Measurements from ENCODE around the gene CYBRD1.

Gene CYBRD1

GRCh38 chr2:171575606-171576005 is 53.3 kb downstream of the CYBRD1 start:
- Histone ChIP-seq H3K36me3 (ENCODE audit: insufficient read depth, low read length) (no peaks in the 10 kb centered on the region), H3K4me3 (ENCODE audit: low read length) (no peak overlapping the region), H3K4me1 (ENCODE audit: insufficient read depth, low read length) (no peaks in the 10 kb centered on the region), H3K27me3 (ENCODE audit: insufficient read depth, low read length) (peaks cover 11% of the 10 kb centered on the region), H3K9me3 (ENCODE audit: low read length) (no peaks in the 10 kb centered on the region), H2AFZ (ENCODE audit: low read depth, low read length) (no peak overlapping the region)

GRCh38 chr2:171578127-171578803 is 56.0 kb downstream of the CYBRD1 start:
- H2AFZ ChIP-seq (ENCODE audit: low read depth, low read length) = no peak overlapping the region

GRCh38 chr2:171579481-171579880 is 57.2 kb downstream of the CYBRD1 start:
- Histone ChIP-seq H2AFZ (ENCODE audit: low read depth, low read length) (no peak overlapping the region), H3K9me3 (ENCODE audit: low read length) (no peaks in the 10 kb centered on the region), H3K27me3 (ENCODE audit: insufficient read depth, low read length) (no peaks in the 10 kb centered on the region), H3K4me3 (ENCODE audit: low read length) (no peak overlapping the region), H3K4me1 (ENCODE audit: insufficient read depth, low read length) (no peaks in the 10 kb centered on the region), H3K36me3 (ENCODE audit: insufficient read depth, low read length) (no peaks in the 10 kb centered on the region)

More at GRCh38 chr2:171578127-171578803, 56.0 kb downstream of the CYBRD1 start:
- Histone ChIP-seq H3K36me3 (ENCODE audit: insufficient read depth, low read length) (no peaks in the 10 kb centered on the region), H3K9me3 (ENCODE audit: low read length) (no peaks in the 10 kb centered on the region), H3K4me1 (ENCODE audit: insufficient read depth, low read length) (no peaks in the 10 kb centered on the region), H3K27me3 (ENCODE audit: insufficient read depth, low read length) (no peaks in the 10 kb centered on the region), H3K4me3 (ENCODE audit: low read length) (no peak overlapping the region)

GRCh38 chr2:171583566-171583965 is 61.3 kb downstream of the CYBRD1 start:
- Histone ChIP-seq H3K27me3 (ENCODE audit: insufficient read depth, low read length) (peaks cover 4% of the 10 kb centered on the region), H3K4me3 (ENCODE audit: low read length) (no peak overlapping the region), H3K9me3 (ENCODE audit: low read length) (no peaks in the 10 kb centered on the region), H2AFZ (ENCODE audit: low read depth, low read length) (no peak overlapping the region), H3K4me1 (ENCODE audit: insufficient read depth, low read length) (no peaks in the 10 kb centered on the region), H3K36me3 (ENCODE audit: insufficient read depth, low read length) (no peaks in the 10 kb centered on the region)

- H2AFZ ChIP-seq (ENCODE audit: low read depth, low read length) = no peak overlapping the region
- H3K27me3 ChIP-seq (ENCODE audit: insufficient read depth, low read length) = peaks cover 4% of the 10 kb centered on the region
- H3K9me3 ChIP-seq (ENCODE audit: low read length) = no peaks in the 10 kb centered on the region
- no peak overlapping the region for H3K4me3 ChIP-seq (ENCODE audit: low read length)
- no peaks in the 10 kb centered on the region for H3K4me1 ChIP-seq (ENCODE audit: insufficient read depth, low read length)
- no peaks in the 10 kb centered on the region for H3K36me3 ChIP-seq (ENCODE audit: insufficient read depth, low read length)
Measured at GRCh38 chr2:171584001-171584400, 61.7 kb downstream of the CYBRD1 start.

GRCh38 chr2:171587132-171587531 is 64.9 kb downstream of the CYBRD1 start:
- Histone ChIP-seq H3K27me3 (ENCODE audit: insufficient read depth, low read length) (peaks cover 10% of the 10 kb centered on the region), H3K9me3 (ENCODE audit: low read length) (peaks cover 5% of the 10 kb centered on the region), H3K4me3 (ENCODE audit: low read length) (no peak overlapping the region), H3K36me3 (ENCODE audit: insufficient read depth, low read length) (no peaks in the 10 kb centered on the region), H3K4me1 (ENCODE audit: insufficient read depth, low read length) (no peaks in the 10 kb centered on the region), H2AFZ (ENCODE audit: low read depth, low read length) (no peak overlapping the region)

GRCh38 chr2:171587567-171587966 is 65.3 kb downstream of the CYBRD1 start:
- H3K9me3 ChIP-seq (ENCODE audit: low read length) = peaks cover 5% of the 10 kb centered on the region
- H3K27me3 ChIP-seq (ENCODE audit: insufficient read depth, low read length) = peaks cover 13% of the 10 kb centered on the region
- no peaks in the 10 kb centered on the region for H3K4me1 ChIP-seq (ENCODE audit: insufficient read depth, low read length)
- no peak overlapping the region for H2AFZ ChIP-seq (ENCODE audit: low read depth, low read length)
- no peaks in the 10 kb centered on the region for H3K36me3 ChIP-seq (ENCODE audit: insufficient read depth, low read length)
- H3K4me3 ChIP-seq (ENCODE audit: low read length) = no peak overlapping the region

GRCh38 chr2:171590116-171590515 is 67.8 kb downstream of the CYBRD1 start:
- H3K36me3 ChIP-seq (ENCODE audit: insufficient read depth, low read length) = no peaks in the 10 kb centered on the region
- peaks cover 13% of the 10 kb centered on the region for H3K27me3 ChIP-seq (ENCODE audit: insufficient read depth, low read length)
- H3K9me3 ChIP-seq (ENCODE audit: low read length) = peaks cover 5% of the 10 kb centered on the region
- H2AFZ ChIP-seq (ENCODE audit: low read depth, low read length) = no peak overlapping the region
- H3K4me1 ChIP-seq (ENCODE audit: insufficient read depth, low read length) = no peaks in the 10 kb centered on the region
- H3K4me3 ChIP-seq (ENCODE audit: low read length) = no peak overlapping the region

- no peak overlapping the region for H2AFZ ChIP-seq (ENCODE audit: low read depth, low read length)
- H3K4me3 ChIP-seq (ENCODE audit: low read length) = no peak overlapping the region
- H3K9me3 ChIP-seq (ENCODE audit: low read length) = peaks cover 5% of the 10 kb centered on the region
- no peaks in the 10 kb centered on the region for H3K4me1 ChIP-seq (ENCODE audit: insufficient read depth, low read length)
- no peaks in the 10 kb centered on the region for H3K36me3 ChIP-seq (ENCODE audit: insufficient read depth, low read length)
- H3K27me3 ChIP-seq (ENCODE audit: insufficient read depth, low read length) = peaks cover 10% of the 10 kb centered on the region
Measured at GRCh38 chr2:171592036-171592555, 69.8 kb downstream of the CYBRD1 start.

- peaks cover 2% of the 10 kb centered on the region for H3K9me3 ChIP-seq (ENCODE audit: low read length)
- peaks cover 15% of the 10 kb centered on the region for H3K27me3 ChIP-seq (ENCODE audit: insufficient read depth, low read length)
- H3K4me1 ChIP-seq (ENCODE audit: insufficient read depth, low read length) = no peaks in the 10 kb centered on the region
- no peak overlapping the region for H2AFZ ChIP-seq (ENCODE audit: low read depth, low read length)
- no peaks in the 10 kb centered on the region for H3K36me3 ChIP-seq (ENCODE audit: insufficient read depth, low read length)
- no peak overlapping the region for H3K4me3 ChIP-seq (ENCODE audit: low read length)
Measured at GRCh38 chr2:171595456-171595855, 73.2 kb downstream of the CYBRD1 start.

- Histone ChIP-seq H3K36me3 (ENCODE audit: insufficient read depth, low read length) (no peaks in the 10 kb centered on the region), H3K4me3 (ENCODE audit: low read length) (no peak overlapping the region), H3K9me3 (ENCODE audit: low read length) (no peaks in the 10 kb centered on the region), H3K4me1 (ENCODE audit: insufficient read depth, low read length) (no peaks in the 10 kb centered on the region), H3K27me3 (ENCODE audit: insufficient read depth, low read length) (peaks cover 15% of the 10 kb centered on the region), H2AFZ (ENCODE audit: low read depth, low read length) (no peak overlapping the region)
Measured at GRCh38 chr2:171595896-171596295, 73.6 kb downstream of the CYBRD1 start.

GRCh38 chr2:171598713-171599319 is 76.5 kb downstream of the CYBRD1 start:
- Histone ChIP-seq H3K36me3 (ENCODE audit: insufficient read depth, low read length) (no peaks in the 10 kb centered on the region), H3K4me3 (ENCODE audit: low read length) (no peak overlapping the region), H2AFZ (ENCODE audit: low read depth, low read length) (no peak overlapping the region), H3K27me3 (ENCODE audit: insufficient read depth, low read length) (peaks cover 8% of the 10 kb centered on the region), H3K9me3 (ENCODE audit: low read length) (no peaks in the 10 kb centered on the region), H3K4me1 (ENCODE audit: insufficient read depth, low read length) (peaks cover 3% of the 10 kb centered on the region)

- H3K36me3 ChIP-seq (ENCODE audit: insufficient read depth, low read length) = no peaks in the 10 kb centered on the region
- H3K4me1 ChIP-seq (ENCODE audit: insufficient read depth, low read length) = peaks cover 3% of the 10 kb centered on the region
- no peak overlapping the region for H2AFZ ChIP-seq (ENCODE audit: low read depth, low read length)
- peaks cover 8% of the 10 kb centered on the region for H3K27me3 ChIP-seq (ENCODE audit: insufficient read depth, low read length)
- no peak overlapping the region for H3K4me3 ChIP-seq (ENCODE audit: low read length)
- no peaks in the 10 kb centered on the region for H3K9me3 ChIP-seq (ENCODE audit: low read length)
Measured at GRCh38 chr2:171600126-171600525, 77.9 kb downstream of the CYBRD1 start.
